HG02884 (cell line): Measurements from ENCODE around the gene LARGE1.

ENCODE experiments used
- ATAC-seq: cut with Tn5 transposase; IDR thresholded peaks from one replicate; pipeline ENCODE4 v1.9.1; 2021; ENCODE audit warnings: mild to moderate bottlenecking, moderate library complexity; ENCODE audit not compliant: unreplicated experiment

LARGE1 gene

DNA sequence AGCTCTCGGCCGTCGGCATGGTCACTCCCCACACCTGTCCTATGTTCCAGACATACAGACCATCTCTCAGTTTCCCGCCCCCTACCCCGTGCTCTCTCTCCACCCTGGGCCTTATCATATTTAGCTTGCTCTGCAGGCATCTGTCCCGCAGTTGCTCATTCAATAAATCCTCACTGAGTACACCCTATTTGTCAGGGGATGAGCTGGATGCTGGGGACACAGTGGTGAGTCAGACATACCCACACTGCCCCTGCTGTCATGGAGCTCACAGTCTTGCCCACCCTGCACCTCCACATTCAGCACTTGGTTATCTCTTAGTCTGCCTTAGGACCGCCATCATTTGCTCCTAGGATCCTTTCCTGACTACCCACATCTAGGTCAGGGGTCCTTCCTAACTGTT, 313.8 kb downstream of the LARGE1 start:
- no peak for ATAC-seq

DNA sequence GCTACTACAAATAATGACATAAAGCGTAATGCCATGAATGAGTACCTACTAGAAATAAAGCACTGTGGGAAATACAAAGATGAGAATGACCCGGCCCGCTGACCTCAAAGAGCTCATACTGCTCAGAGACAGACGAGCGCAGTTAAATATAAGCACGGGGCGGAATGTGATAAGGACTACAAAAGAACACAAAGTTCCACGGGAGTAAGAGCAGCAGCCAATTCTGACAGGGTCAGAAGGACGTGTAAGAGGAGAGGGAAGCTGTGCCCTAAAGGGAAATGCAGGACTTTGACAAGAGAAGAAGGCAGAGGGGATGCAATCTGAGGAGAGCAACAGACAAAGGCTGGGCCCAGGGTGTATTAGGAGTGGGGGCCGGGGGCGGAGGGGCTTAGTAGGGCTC, 314.6 kb downstream of the LARGE1 start:
- no peak for ATAC-seq

DNA sequence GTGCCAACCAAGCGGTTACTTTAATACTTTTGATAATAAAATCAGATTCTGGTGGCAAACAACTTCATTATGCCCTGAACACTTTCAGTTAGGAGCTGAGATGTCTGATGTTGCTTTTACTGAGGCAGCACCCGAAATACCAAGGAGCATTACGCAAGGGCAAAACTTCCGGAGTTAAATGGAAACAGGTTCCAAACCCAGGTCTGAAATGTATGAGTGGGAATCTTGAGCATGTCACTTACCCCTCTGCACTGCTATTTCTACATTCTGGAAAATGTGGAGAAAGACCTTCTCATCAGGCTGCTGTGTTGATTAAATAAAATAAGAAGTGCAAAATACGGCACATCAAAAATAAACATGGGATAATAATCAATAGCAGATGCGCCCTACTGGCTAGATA, 315.1 kb downstream of the LARGE1 start:
- no peak for ATAC-seq

DNA sequence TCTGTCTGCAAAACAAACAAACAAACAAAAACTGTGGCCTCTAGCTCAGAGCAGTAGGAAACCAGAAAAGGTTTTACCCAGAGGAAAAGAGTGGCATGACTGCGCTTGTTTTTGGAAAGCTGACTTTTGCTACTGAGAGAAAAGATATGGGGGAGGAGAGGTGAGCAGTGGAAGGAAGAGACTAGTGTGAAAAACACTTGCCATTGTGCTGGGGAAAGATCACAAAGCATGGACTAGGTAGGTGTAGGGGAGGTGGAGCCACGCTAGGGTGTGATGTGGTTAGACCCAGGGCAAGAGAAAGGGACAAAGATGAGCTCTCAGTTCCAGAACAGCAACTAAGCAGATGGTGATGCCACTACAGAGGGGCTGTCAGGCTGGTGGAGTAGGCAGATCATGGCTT, 319.2 kb downstream of the LARGE1 start:
- ATAC-seq: no peak

DNA sequence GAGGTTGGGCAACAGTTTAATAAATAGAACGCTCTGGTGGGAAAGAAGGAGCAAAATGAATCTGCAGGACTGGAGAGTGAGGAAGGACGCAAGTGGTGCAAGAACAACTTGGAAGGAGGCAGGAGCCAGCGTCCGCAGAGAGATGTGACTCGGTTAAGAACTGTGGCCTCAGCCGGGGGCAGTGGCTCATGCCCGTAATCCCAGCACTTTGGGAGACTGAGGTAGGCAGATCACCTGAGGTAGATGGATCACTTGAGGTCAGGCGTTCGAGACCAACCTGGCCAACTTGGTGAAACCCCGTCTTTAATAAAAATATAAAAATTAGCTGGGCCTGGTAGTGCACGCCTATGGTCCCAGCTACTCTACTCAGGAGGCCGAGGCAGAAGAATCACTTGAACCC, 319.7 kb downstream of the LARGE1 start:
- ATAC-seq: no peak

DNA sequence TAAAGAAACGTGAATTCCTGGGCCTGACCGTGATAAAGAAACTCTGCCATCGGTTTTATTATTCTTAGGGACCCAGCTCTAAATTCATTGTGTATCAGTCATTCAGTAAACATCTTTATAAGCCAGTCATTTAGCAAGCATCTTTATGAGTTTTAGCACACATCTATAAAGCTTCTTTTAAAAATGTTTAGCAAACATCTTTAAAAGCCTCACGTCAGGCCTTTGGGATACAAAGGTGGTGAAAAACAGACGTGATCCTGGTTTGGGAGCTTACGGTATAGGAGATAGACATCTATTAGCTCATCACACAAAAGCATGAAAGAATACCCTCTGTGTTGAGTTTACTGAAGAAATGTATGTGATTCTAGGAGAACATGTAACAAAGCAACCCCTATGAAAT, 320.2 kb downstream of the LARGE1 start:
- ATAC-seq: no peak

DNA sequence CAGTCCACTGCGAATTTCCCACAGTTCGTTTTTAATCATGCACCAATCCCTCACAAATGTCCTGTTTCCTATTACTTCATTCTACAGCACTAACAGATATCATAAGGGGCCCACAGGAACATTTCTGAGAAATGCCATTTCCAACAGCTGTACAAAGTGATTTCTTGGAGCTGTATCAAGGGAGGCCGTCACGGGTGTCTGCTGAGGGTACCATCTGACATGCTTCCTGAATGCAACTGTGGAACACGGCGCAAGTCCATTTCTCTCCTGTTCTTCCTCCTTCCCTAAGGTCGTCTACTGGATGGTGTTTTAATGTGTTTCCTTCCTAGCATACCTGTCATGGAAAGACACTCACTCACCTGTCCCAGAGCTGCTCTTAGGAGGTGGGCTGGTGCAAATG, 320.7 kb downstream of the LARGE1 start:
- no peak for ATAC-seq

DNA sequence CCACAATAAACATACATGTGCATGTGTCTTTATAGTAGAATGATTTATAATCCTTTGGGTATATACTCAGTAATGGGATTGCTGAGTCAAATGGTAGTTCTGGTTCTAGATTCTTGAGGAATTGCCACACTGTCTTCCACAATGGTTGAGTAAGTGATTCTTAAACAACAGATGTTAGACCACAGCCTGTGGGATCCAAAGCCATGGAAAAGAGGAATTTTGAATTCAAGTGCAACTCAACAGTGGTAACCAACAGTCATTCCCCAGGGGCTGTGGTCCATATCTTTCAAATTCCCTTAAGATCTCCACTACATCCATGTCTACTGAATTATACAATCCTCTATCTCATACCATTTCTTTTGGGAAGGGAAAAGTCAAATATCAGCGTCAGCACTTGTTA, 321.5 kb downstream of the LARGE1 start:
- ATAC-seq: no peak

DNA sequence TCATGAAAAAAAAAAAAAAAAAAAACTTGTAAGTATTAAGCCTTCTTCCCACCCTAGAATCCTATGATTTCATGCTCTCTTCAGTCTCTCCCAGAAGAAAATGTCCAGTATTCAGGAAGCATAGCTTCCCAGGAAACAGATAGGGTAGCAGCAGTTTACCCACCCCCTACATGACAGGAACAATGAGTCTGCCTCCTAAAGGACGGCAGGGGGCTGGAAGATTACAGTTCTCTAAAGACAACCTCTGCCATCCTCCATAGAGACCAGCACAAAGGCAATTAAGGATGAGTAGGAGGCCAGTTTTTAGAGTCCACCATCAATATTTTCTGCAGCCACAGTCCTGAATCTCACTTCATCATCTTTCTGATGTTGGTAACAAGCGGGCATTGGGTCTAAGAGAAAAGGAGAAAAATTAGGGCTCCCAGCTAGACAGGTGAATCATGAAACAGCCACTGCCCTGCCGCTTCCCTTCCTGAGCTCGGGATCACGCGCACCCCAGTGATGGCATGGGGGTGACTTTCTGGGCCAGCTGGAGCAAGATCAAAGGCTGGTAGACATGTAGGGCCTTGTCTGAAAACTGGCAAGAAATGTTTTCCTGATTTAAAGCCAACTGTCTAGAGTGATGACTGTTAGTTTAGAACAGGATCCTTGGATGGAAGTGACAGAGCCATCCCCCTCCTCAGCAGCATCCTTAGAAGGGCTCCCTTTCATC, 322.8 kb downstream of the LARGE1 start:
- ATAC-seq: no peak

DNA sequence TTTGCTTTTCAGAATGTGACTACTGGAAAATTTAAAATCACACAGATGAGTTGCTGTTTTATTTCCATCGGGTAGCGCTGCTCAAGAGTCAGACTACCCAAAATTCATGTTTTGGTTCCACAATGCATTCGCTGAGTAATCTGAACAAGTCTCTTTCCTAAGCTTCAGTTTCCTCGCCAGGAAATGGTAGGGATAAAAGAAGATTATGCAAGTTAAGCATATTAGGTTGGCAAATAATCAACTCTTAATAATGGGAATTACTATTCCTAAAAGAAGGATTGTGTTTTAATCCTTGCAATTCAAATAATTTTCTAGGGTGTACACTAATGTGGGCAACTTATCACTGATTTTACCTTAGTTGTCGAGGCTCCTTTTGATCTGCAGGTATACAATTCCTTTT, 326.5 kb downstream of the LARGE1 start:
- no peak for ATAC-seq

DNA sequence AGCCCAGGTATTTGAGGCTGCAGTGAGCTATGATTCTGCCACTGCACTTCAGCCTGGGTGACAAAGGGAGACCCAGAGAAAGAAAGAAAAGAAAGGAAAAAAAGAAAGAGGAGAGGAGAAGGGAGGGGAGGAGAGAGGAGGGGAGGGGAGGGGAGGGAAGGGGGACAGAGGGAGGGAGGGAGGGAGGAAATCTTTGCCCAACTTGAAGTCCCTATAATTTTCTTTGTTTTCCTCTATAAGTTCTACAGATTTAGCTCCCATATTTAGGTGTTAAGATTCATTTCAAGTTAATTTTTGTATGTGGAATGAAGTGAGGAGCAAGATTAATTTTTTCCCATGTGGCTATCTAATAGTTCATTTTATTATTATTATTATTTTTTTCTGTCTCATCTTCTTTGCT, 328.3 kb downstream of the LARGE1 start:
- no peak for ATAC-seq

DNA sequence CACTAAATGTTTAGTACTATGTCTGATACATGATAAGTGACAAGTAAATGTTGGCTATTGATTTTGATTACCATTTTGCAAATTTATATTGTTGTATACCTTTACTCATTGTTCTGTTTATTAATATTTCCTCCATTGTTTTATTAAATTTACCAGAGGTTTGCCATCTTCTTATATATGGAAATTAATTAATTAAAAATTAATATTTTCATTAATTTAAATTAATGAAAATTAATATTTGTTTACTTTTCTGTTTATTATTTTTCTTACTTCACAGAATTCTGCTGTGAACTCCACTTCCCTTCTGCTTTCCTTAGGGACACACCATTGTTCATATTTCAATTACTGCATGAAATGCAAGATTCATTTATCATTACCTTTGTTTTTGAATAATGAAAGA, 331.0 kb downstream of the LARGE1 start:
- ATAC-seq: no peak

DNA sequence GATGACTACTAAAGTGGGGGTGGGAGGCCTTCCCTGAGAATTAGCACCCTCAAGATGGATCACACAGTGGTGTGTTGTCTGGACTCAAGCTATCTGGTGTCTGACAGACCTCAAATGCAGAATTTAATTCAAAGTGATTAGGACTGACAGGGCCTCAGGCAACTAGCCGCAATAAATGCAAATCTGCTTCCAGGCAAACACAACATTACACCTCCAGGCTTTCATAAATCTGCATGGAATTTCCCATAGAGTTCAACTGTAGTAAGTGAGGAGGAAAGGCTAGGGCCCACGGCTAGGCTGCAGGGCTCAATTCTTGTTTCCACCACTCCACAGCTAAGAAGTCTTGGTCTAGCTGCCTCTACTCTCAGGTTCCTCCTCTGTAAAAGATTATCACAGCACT, 331.4 kb downstream of the LARGE1 start:
- no peak for ATAC-seq

DNA sequence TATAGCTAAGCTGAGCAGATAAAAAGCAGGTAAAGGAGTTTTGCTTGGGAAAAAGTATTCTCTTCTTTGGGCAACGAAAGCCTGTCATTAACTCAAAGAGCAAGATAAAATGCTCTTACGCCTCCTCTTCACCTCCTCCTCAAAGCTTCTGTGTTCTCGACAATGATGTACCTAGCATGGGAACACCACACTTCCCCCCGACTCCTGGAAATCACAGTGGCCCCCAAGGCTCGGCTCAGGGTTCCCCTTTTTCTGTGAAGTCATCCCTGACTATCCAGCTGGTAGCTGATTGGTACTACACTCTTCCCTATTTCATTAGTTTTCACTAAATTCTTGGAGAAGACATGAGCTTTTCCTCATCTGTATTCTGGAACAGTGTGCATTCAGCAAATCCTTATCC, 336.1 kb downstream of the LARGE1 start:
- no peak for ATAC-seq

DNA sequence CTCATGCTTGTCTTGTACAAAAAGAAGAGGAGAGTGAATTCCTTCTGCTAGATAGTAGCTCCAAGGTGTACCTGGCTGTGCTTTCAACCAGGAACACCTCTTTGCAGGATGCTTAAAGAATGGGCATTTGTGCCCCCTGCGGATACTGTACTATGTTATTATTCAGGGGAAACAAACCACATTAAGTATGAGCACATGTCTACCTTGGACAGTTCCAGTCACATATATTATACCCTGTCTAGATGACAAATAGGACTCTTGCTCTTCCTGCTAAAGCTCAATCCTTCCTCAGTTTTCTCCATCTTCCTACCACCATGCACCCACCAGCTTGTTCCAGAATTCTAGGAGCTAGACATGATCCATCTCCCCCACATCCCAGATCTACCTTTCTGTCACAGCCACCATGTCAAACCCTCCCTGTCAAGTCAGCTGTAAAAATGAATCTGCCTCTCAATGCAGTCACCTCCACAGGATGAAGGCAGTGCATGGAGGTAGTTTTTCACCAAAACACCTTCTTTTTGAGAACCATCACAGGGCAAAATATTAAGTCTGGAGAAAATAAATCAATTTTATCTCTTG, 337.4 kb downstream of the LARGE1 start:
- no peak for ATAC-seq

DNA sequence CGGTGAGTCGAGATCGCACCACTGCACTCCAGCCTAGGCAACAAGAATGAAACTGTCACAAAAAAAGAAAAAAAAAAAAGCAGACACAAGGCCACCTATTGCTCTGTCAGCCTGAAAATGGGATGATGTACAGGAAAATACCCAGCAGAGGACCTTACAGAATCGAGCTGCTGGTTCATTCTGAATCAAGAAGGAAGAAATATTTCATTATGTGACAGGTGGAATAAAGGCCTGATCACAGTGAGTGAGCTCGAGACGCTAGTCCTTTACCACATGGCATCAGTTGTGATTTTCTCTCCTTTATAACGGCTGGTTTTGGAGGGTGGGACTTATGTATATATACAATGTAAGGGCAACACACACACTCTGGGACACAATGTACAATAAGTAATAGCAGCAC, 340.0 kb downstream of the LARGE1 start:
- ATAC-seq: no peak

DNA sequence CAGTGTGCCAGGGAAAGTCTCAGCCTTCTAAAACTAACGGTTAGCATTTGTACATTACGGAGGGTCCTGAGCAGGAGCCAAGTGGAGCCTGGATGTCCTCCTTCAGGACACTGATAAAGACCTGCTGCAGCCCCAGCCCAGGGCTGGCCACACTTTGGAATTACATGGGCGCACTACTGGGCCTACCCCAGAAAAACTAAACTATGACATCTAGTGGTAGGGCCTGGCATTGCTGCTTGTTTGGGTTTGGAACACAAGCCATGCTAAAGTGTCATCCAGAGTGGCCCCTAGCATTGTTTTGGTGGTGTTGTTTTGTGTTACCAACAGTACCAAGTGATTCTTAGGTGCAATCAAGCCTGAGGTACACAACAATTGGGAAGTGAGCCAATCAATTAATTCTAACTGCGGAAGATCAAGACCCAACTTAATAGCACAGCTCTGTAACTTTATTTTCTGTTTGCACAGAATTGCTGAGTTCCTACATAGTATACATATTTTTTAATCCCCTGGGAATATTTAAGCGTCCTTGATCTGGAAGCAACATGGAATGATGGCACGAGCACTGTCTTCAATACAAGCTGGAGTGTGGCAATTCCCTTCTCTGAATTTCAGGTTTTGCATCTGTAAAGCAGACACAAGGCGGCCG, 340.7 kb downstream of the LARGE1 start:
- ATAC-seq: no peak

DNA sequence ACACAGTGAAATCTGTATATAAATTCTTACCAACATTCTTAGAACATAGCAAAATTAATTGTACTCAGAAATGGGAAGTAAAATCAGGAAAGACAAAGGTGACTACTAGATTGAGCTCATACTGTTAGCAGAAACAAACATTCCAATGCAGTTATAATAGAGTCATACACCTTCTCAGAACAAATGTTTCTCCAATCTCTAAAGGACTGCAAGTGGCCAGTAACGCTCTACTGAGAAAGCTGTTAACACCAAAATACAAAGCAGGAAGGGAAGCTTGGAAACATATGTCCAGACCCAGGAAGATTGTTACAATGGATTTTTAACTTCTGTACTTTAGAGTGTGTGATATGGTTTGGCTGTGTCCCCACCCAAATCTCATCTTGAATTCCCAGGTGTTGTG, 341.5 kb downstream of the LARGE1 start:
- no peak for ATAC-seq

DNA sequence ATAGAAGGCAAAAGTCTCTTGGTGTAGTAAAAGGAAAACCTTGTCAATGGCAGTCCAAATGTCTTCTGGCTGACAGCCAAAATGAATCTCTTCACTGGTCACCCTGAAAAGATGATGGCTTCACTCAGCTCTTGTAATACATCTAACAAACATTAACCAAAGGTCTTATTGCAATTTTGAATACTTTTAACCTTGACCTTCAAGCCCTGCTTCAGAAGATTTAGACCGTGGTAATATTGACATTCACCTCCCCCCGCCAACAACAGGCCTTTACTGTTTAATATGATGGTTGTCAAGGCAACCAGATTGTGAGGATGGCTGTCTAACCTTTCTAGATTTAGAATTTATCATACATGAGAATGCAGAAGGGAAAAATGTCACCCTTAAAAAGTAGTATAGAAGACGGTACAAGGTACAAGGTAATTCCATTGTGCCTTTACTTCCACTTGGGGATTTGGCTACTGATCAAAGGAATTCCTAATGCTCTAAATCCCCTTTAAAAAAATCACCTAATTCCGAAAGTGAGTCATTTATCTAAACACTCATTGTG, 342.3 kb downstream of the LARGE1 start:
- no peak for ATAC-seq

DNA sequence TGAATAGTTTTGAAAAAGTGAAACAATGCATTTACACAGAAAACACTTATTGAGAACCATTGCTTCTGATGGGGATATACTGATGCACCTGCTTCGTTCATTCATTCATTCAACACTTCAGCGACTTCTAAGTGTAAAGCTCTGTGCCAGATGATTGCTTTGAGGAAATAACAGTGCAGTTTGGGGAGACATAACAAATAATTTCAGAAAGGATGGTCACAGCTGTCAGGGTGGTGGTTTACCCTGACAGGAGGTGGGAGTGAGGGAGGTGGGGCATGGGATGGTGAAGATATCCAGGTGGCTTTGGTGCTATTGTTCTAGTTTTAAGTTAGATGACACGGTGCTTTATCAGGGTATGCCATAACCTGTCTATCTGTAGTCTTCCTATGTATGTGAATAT, 344.1 kb downstream of the LARGE1 start:
- no peak for ATAC-seq

DNA sequence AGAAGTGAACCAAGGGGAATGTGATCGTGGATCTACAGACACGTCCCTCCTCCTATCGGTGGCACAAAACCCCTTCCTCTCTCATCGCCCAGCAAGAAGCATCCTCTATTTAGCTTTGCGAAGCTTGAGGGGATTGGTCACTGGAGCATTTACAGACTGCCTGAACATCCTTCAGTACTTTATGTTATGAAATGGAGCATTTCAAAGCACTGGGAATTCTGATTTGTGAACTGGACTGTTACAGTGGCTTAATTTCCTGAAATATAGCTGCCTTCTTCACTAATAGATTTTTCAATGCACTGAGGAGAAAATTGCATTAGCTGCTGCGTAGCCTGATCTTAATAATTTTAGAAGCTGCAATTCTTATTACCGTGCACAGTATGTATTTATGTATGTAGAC, 344.5 kb downstream of the LARGE1 start:
- no peak for ATAC-seq

DNA sequence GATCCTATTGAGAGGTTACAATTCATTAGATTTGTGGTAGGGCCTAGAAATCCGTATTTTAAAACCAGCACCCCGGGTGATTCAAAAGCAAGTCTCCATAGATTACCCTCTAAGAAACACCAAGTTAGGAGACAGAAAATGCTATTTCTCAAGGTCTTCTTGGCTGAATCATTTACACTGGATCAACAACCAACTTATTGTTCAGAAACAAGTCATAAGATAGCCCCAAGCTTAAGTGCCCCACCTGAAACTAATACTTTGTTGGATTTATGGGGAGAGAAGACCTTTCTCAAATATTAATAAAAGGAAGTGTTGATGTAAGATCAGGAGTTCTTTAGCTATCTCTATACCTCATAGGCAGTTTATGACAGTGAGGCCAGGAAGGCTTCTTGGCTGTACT, 345.2 kb downstream of the LARGE1 start:
- no peak for ATAC-seq
